Gastroesophageal sphincter (tissue), 4 donors: ENCODE data around the gene TPMT. TPM values are rescaled to one million over a fixed set of nuclear protein-coding genes. Genes with fewer than 3 reads are reported as not detected.
A peak's percentile ranks its signal among the peaks of the same experiment; 100 is the strongest.

Source experiments
- ATAC-seq: fragments of 150-250 bp; one replicate; pipeline ENCODE4 v1.9.1; 2016; ENCODE audit warnings: mild to moderate bottlenecking, moderate library complexity
- H3K27ac ChIP-seq, 4 donors: fragments of 200-600 bp; sonication (generic) in 3 of 4; 1 replicate in 3 of 4; 2 replicates in 1 of 4; pipeline ENCODE4 v1.5.1; 2016 to 2019
- H3K27me3 ChIP-seq: fragments of 200-600 bp; sonication (generic); one replicate; pipeline ENCODE4 v1.5.1; 2019
- H3K36me3 ChIP-seq, 2 donors: fragments of 200-600 bp; sonication (generic); one replicate each; pipeline ENCODE4 v1.5.1; 2019; ENCODE audit warnings: control low read depth in 1 of 2
- H3K4me1 ChIP-seq, 3 donors: fragments of 200-600 bp; sonication (generic); 1 replicate in 2 of 3; 2 replicates in 1 of 3; pipeline ENCODE4 v1.5.1; 2016 to 2019; ENCODE audit warnings: control low read depth in 2 of 3
- H3K4me3 ChIP-seq, 2 donors: fragments of 200-600 bp; sonication (generic); one replicate each; pipeline ENCODE4 v1.5.1; 2019; ENCODE audit warnings: mild to moderate bottlenecking in 1 of 2, moderate library complexity in 1 of 2
- H3K9me3 ChIP-seq, 3 donors: fragments of 200-600 bp; sonication (generic); one replicate each; pipeline ENCODE4 v1.5.1; 2017 to 2019; ENCODE audit warnings: control low read depth in 2 of 3
- EP300 ChIP-seq: sonication (generic); formaldehyde crosslinking; IDR thresholded peaks from one replicate; pipeline ENCODE4 v1.6.1; 2017; ENCODE audit warnings: antibody characterized with exemption, mild to moderate bottlenecking
- POLR2A ChIP-seq, 2 donors: fragments of 450-650 bp; IDR thresholded peaks; one replicate each; pipeline ENCODE4 v1.6.1; 2017; ENCODE audit warnings: antibody characterized with exemption in 2 of 2, mild to moderate bottlenecking in 2 of 2, moderate library complexity in 1 of 2
- POLR2AphosphoS5 ChIP-seq: sonication (generic); formaldehyde crosslinking; IDR thresholded peaks from one replicate; pipeline ENCODE4 v1.6.1; 2017; ENCODE audit warnings: antibody characterized with exemption
- WGBS, 2 donors: methylation state at CpG; one replicate each; pipeline ENCODE4 v1.1.5; 2018; ENCODE audit warnings: low coverage in 1 of 2; 5-methylcytosine and 5-hydroxymethylcytosine counted together
- total RNA-seq, 4 donors: library from RNA; depleted of rRNA; stranded (reverse); fragments of >200 nt; gene quantifications; one replicate each; pipeline ENCODE4 v1.1.0, GENCODE V29; 2016
- TF ChIP-seq, protein P1 (sequence below), 4 experiments: fragments of 200-600 bp in 2 of 4; fragments of 450-650 bp in 2 of 4; sonication (generic) in 1 of 4; IDR thresholded peaks; one replicate each; pipeline ENCODE4 v1.5.1; 2017 to 2019; ENCODE audit warnings: antibody characterized with exemption in 4 of 4, mild to moderate bottlenecking in 2 of 4, moderate library complexity in 2 of 4

Gene TPMT
- total RNA-seq, 4 donors from 2014 or later, result 5.7 to 8.9 (median 7.2) TPM

DNA sequence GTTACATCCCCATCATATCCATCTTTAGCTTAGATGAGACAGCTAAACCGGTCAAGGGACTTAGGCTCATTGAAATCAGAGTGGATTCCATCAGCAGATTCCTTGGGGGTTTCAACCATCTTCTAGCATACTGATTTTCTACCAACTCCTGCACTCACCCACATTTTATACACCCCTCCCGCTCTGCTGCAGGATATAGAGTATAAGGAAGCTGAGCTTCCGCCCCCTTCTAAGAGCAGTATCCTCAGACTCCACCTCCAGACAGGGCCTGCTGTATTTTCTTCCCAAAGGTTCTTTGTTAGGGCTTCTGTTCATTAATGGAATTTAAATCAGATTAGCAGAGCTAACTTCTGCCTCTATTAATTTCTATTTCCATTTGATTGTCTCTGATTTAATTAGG lies 22.5 kb downstream of the TPMT start:
- peaks cover 0 to 79% of the 10 kb centered on the region in 2 donors for H3K36me3 ChIP-seq
- no peaks in the 10 kb centered on the region for H3K27me3 ChIP-seq
- ATAC-seq, result no peak
- no peak overlapping the region for H3K27ac ChIP-seq
- H3K4me3 ChIP-seq, result no peak overlapping the region
- TF ChIP-seq POLR2A (IDR thresholded peaks at IDR 0.05) (no peak), POLR2AphosphoS5 (no peak), EP300 (no peak)
- TF ChIP-seq, protein P1, sequence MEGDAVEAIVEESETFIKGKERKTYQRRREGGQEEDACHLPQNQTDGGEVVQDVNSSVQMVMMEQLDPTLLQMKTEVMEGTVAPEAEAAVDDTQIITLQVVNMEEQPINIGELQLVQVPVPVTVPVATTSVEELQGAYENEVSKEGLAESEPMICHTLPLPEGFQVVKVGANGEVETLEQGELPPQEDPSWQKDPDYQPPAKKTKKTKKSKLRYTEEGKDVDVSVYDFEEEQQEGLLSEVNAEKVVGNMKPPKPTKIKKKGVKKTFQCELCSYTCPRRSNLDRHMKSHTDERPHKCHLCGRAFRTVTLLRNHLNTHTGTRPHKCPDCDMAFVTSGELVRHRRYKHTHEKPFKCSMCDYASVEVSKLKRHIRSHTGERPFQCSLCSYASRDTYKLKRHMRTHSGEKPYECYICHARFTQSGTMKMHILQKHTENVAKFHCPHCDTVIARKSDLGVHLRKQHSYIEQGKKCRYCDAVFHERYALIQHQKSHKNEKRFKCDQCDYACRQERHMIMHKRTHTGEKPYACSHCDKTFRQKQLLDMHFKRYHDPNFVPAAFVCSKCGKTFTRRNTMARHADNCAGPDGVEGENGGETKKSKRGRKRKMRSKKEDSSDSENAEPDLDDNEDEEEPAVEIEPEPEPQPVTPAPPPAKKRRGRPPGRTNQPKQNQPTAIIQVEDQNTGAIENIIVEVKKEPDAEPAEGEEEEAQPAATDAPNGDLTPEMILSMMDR (IDR thresholded peaks at IDR 0.05), result no peak
- 100% methylated on average over 1 to 3 of the region's 3 CpGs for WGBS, 2 donors
- H3K9me3 ChIP-seq, result no peaks in the 10 kb centered on the region
- no peaks in the 10 kb centered on the region for H3K4me1 ChIP-seq

DNA sequence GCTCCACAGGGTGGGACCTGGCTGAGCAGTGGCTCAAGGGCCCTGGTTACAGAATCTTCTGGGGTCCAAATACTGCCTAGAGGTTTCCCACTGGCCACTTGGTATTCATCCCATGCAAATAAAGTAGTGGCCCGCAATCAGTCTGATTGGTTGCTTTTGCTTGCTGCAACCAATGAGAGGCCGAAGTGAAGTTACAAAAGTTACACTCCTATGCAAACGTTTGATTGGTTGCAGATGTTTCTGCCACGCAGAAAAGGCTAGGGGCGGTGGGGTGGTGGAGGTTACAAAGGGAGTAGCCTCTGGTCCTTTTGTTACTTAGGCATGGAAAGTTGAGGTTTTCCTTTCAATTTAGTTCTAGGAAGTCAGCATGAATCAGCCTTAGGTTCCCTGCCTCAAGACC lies 28.8 kb downstream of the TPMT start:
- Histone ChIP-seq H3K9me3 (no peaks in the 10 kb centered on the region), H3K27me3 (no peaks in the 10 kb centered on the region), H3K4me3 (no peak overlapping the region), H3K36me3 (peaks cover 0 to 24% of the 10 kb centered on the region in 2 donors), H3K27ac (no peak overlapping the region), H3K4me1 (peaks cover 0 to 19% (median 4%) of the 10 kb centered on the region in 3 donors)
- 72 to 75% methylated on average over 3 to 5 of the region's 5 CpGs for WGBS, 2 donors
- TF ChIP-seq EP300 (no peak), POLR2AphosphoS5 (no peak), POLR2A (IDR thresholded peaks at IDR 0.05) (no peak)
- TF ChIP-seq, protein P1 (IDR thresholded peaks at IDR 0.05), result no peak
- ATAC-seq, result no peak

DNA sequence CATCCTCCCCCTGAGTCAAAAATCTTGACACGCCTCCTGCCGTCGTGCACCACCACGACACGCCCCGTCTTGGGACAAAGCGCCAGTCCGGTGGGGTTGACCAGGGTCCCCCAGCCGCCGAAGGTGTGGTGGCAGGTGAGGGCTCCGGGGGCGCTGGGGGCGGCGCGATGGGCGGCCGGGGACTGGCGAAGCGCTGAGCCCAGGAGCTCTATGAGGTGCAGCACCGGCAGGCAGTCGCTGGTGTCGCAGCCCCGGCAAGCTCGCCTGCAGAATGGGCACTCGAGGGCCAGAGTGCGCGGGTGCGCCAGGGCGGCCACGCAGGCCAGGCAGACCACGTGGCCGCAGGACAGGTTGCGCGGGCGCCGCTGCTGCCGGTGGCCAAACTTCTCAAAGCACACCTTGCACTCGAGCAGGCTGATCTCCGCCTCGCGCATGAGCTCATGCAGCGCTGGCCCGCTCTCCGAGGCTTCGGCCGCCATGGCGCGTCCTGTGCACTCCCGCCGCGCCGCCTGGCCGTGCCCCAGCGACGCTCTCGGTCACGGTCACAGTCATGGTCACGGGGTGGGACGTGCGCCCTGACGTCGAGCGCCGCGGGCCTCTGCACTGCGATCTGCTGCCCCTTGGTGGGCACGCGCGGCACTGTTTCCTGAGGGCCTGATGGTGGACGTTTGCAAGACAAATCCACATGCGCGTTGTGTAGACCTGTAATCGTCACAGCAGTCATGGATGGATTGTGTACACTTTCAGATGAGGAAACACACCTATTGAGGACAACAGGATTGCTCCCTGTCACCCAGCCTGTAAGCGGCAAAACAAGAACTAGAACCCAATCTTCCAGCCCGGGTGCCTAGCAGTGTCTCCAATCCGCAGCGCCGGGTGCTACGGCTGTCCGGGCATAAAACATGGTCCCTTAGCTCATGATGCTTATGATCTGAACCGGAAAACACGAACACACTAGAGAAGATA lies 32.5 kb downstream of the TPMT start, which contains the start of gene NHLRC1:
NHLRC1 (minus strand) TSS at position 550 of the 966 bp plus-strand sequence; CDS start at position 479, 71 bp downstream.
- H3K27ac ChIP-seq, result peak within 1 kb of the TSS in 3 of 4 donors; percentile 65 to 71 (median 69)
- H3K36me3 ChIP-seq, result no peaks in the 10 kb centered on the region
- 67 to 68% methylated on average over 2 to 9 of the region's 82 CpGs for WGBS, 2 donors
- H3K27me3 ChIP-seq, result no peaks in the 10 kb centered on the region
- H3K9me3 ChIP-seq, result no peaks in the 10 kb centered on the region
- TF ChIP-seq, protein P1 (IDR thresholded peaks at IDR 0.05), result peak; percentile 96 to 98 (median 97)
- no peak for TF ChIP-seq EP300
- TF ChIP-seq POLR2AphosphoS5, result peak; percentile 85
- TF ChIP-seq POLR2A (IDR thresholded peaks at IDR 0.05), result peak; percentile 39 to 51
- peak; percentile 98 for ATAC-seq
- peak within 1 kb of the TSS; percentile 49 to 69 for H3K4me3 ChIP-seq
- H3K4me1 ChIP-seq, result peaks cover 0 to 19% (median 4%) of the 10 kb centered on the region in 3 donors

DNA sequence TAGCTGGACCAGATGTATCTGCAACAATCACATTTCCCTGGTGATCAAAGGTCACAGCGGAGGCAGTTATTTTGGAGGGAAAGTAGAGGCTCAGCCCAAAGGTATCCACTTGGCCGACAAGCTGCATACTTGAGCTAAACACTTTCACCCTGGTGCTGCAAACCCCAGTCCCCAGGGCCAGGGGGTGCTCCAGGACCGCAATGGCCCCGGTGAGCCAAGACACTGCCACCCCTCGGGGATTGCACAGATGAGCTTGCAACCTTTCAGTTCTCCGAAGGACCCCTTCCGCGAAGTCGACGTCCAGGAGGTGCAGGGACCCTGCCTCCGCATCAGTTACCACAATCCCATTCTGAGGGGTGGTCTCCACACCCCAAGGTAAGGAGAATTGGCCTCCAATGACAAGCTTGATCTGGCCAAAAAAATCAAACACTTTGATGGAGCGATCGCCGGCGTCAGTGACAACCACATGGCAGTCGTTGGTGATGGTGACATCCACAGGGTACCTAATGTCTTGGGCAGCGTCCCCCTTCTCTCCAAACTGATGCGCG lies 33.2 kb downstream of the TPMT start:
- Histone ChIP-seq H3K27me3 (no peaks in the 10 kb centered on the region), H3K4me3 (peak overlapping the region; percentile 49 to 69), H3K36me3 (no peaks in the 10 kb centered on the region), H3K4me1 (peaks cover 0 to 19% (median 4%) of the 10 kb centered on the region in 3 donors), H3K27ac (peak overlapping the region in 3 of 4 donors; percentile 65 to 71 (median 69)), H3K9me3 (no peaks in the 10 kb centered on the region)
- no peak for TF ChIP-seq POLR2A (IDR thresholded peaks at IDR 0.05)
- TF ChIP-seq EP300, result no peak
- TF ChIP-seq, protein P1 (IDR thresholded peaks at IDR 0.05), result no peak
- TF ChIP-seq POLR2AphosphoS5, result no peak
- ATAC-seq, result no peak
- 83 to 100% methylated on average over 1 to 2 of the region's 19 CpGs for WGBS, 2 donors
